Calu3 (cell line): ENCODE data around the gene IGF2BP2. TPM values are rescaled to one million over a fixed set of nuclear protein-coding genes. Genes with fewer than 3 reads are reported as not detected.

ENCODE experiments used
- BruUV-seq: library from RNA; stranded (reverse); fragments of 400-500 nt; replicated peaks from 2 replicates; lab custom pipeline; 2021; lab: Mats Ljungman, UMichigan
- CTCF ChIA-PET: fragments of 300-600 bp; sonication (Branson Sonifier 250); formaldehyde crosslinking; loops from one replicate; lab custom pipeline; 2022; ENCODE audit warnings: antibody characterized with exemption; lab: Charles Lee
- DNase-seq: peaks from one replicate; pipeline ENCODE4 v3.0.0; 2022
- H3K27ac Mint-ChIP-seq: one replicate; pipeline ENCODE4 v1.8.0; 2022; ENCODE audit warnings: mixed read lengths; ENCODE audit not compliant: unreplicated experiment
- H3K27me3 Mint-ChIP-seq: one replicate; pipeline ENCODE4 v1.8.0; 2022; ENCODE audit warnings: mixed read lengths; ENCODE audit not compliant: unreplicated experiment
- H3K36me3 Mint-ChIP-seq: one replicate; pipeline ENCODE4 v1.8.0; 2022; ENCODE audit warnings: mild to moderate bottlenecking, moderate library complexity, mixed read lengths; ENCODE audit not compliant: insufficient read depth, unreplicated experiment
- H3K4me1 Mint-ChIP-seq: one replicate; pipeline ENCODE4 v1.8.0; 2022; ENCODE audit warnings: mild to moderate bottlenecking, low read depth, mixed read lengths; ENCODE audit not compliant: unreplicated experiment
- H3K4me3 Mint-ChIP-seq: one replicate; pipeline ENCODE4 v1.8.0; 2022; ENCODE audit warnings: mild to moderate bottlenecking, low read depth, moderate library complexity, mixed read lengths; ENCODE audit not compliant: unreplicated experiment
- H3K9me3 Mint-ChIP-seq: one replicate; pipeline ENCODE4 v1.8.0; 2022; ENCODE audit warnings: low read depth, mixed read lengths; ENCODE audit not compliant: unreplicated experiment
- CTCF ChIP-seq: fragments of 200-600 bp; IDR thresholded peaks from one replicate; pipeline ENCODE4 v1.8.0; 2022; ENCODE audit warnings: antibody characterized with exemption; ENCODE audit not compliant: unreplicated experiment
- intact Hi-C: fragments of 100-400 bp; cut with micrococcal nuclease; formaldehyde crosslinking; loops from one replicate; pipeline ENCODE4 v1.10.0; 2022; ENCODE audit not compliant: unreplicated experiment
- total RNA-seq: library from RNA; stranded (reverse); gene quantifications from 2 replicates; pipeline ENCODE4 v1.2.3, GENCODE V29; 2022

The IGF2BP2 gene
- total RNA-seq, 1 experiment from 2014 or later: 156 TPM

GRCh38 chr3:185779461-185779860 is 45.4 kb downstream of the IGF2BP2 start:
- Mint-ChIP-seq H3K27ac (no peak overlapping the region), H3K4me1 (peaks cover 78% of the 10 kb centered on the region), H3K4me3 (no peak overlapping the region), H3K27me3 (no peaks in the 10 kb centered on the region), H3K9me3 (no peaks in the 10 kb centered on the region), H3K36me3 (peaks cover 12% of the 10 kb centered on the region)
- DNase-seq: no peak
- TF ChIP-seq CTCF: no peak
- intact Hi-C loops: no loop called here
- BruUV-seq: no TSS peak
- CTCF ChIA-PET: interaction anchor here (0.9 to 1.8 kb wide), 2 partner anchors 10 kb away, joined by 5 to 8 read pairs; no protein-coding TSS in a partner anchor

GRCh38 chr3:185778821-185779220 is 46.0 kb downstream of the IGF2BP2 start:
- no peak overlapping the region for H3K4me3 Mint-ChIP-seq
- CTCF ChIA-PET: interaction anchor here (0.5 to 1.8 kb wide), 3 partner anchors 10 to 169 kb away, joined by 3 to 8 read pairs (median 5); no protein-coding TSS in a partner anchor
- no peaks in the 10 kb centered on the region for H3K9me3 Mint-ChIP-seq
- H3K36me3 Mint-ChIP-seq: peaks cover 6% of the 10 kb centered on the region
- no peak for TF ChIP-seq CTCF
- no peak overlapping the region for H3K27ac Mint-ChIP-seq
- H3K4me1 Mint-ChIP-seq: peaks cover 77% of the 10 kb centered on the region
- H3K27me3 Mint-ChIP-seq: no peaks in the 10 kb centered on the region
- no TSS peak for BruUV-seq
- DNase-seq: no peak
- intact Hi-C loops: no loop called here

GRCh38 chr3:185778094-185778493 is 46.7 kb downstream of the IGF2BP2 start:
- BruUV-seq: no TSS peak
- no peak for DNase-seq
- Mint-ChIP-seq H3K27ac (no peak overlapping the region), H3K4me3 (no peak overlapping the region), H3K36me3 (peaks cover 5% of the 10 kb centered on the region), H3K9me3 (no peaks in the 10 kb centered on the region), H3K27me3 (no peaks in the 10 kb centered on the region), H3K4me1 (peaks cover 76% of the 10 kb centered on the region)
- TF ChIP-seq CTCF: no peak
- intact Hi-C loops: no loop called here
- CTCF ChIA-PET: interaction anchor here (0.5 to 1.8 kb wide), 4 partner anchors 11 to 571 kb away, joined by 3 to 8 read pairs (median 3); no protein-coding TSS in a partner anchor

GRCh38 chr3:185770109-185770508 is 54.7 kb downstream of the IGF2BP2 start:
- peaks cover 62% of the 10 kb centered on the region for H3K4me1 Mint-ChIP-seq
- intact Hi-C loops: no loop called here
- peaks cover 6% of the 10 kb centered on the region for H3K36me3 Mint-ChIP-seq
- no peak overlapping the region for H3K27ac Mint-ChIP-seq
- no peaks in the 10 kb centered on the region for H3K9me3 Mint-ChIP-seq
- no peak overlapping the region for H3K4me3 Mint-ChIP-seq
- no peaks in the 10 kb centered on the region for H3K27me3 Mint-ChIP-seq
- no TSS peak for BruUV-seq
- no peak for TF ChIP-seq CTCF
- CTCF ChIA-PET: no interaction called here
- no peak for DNase-seq
